T-helper 17 cell (primary cell): Measurements from ENCODE around the gene HBS1L. TPM values are rescaled to one million over a fixed set of nuclear protein-coding genes. Genes with fewer than 3 reads are reported as not detected.

ENCODE experiments used
- ATAC-seq: fragments of 150-1000 bp; cut with Tn5 transposase; 2 replicates; pipeline ENCODE4 v1.10.0; 2021; ENCODE audit warnings: mild to moderate bottlenecking, moderate library complexity
- DNase-seq, 3 donors: peaks; one replicate each; pipeline versions ENCODE4 v3.0.0 to v3.0.0-alpha.2; 2020 to 2021
- H3K9me3 ChIP-seq: one replicate; pipeline ENCODE4 v1.7.0; 2013; ENCODE audit warnings: low read length, mild to moderate bottlenecking; ENCODE audit not compliant: control insufficient read depth, poor library complexity, severe bottlenecking
- H3K27ac Mint-ChIP-seq: one replicate; pipeline ENCODE4 v1.8.0; 2022; ENCODE audit warnings: mild to moderate bottlenecking, moderate library complexity, mixed read lengths
- H3K27me3 Mint-ChIP-seq: one replicate; pipeline ENCODE4 v1.8.0; 2022; ENCODE audit warnings: mixed read lengths
- H3K36me3 Mint-ChIP-seq: one replicate; pipeline ENCODE4 v1.8.0; 2022; ENCODE audit warnings: low read depth, mixed read lengths
- H3K4me1 Mint-ChIP-seq: one replicate; pipeline ENCODE4 v1.8.0; 2022; ENCODE audit warnings: mild to moderate bottlenecking, mixed read lengths
- H3K4me3 Mint-ChIP-seq: one replicate; pipeline ENCODE4 v1.8.0; 2022; ENCODE audit warnings: mild to moderate bottlenecking, moderate library complexity, mixed read lengths
- total RNA-seq, 4 donors: library from RNA in 2 of 4; stranded (reverse) in 2 of 4; gene quantifications; one replicate each; pipeline ENCODE4 v1.2.3 and lab custom pipeline; 2022 to 2026

HBS1L gene
- total RNA-seq, 2 donors from 2014 or later = 72.1 to 94.0 TPM

- H3K9me3 ChIP-seq = no peaks in the 10 kb centered on the region
- no peak overlapping the region for H3K27ac Mint-ChIP-seq
- H3K4me3 Mint-ChIP-seq = no peak overlapping the region
- ATAC-seq (peak; percentile 50), DNase-seq (no peak)
- no peaks in the 10 kb centered on the region for H3K27me3 Mint-ChIP-seq
- H3K4me1 Mint-ChIP-seq = peaks cover under 1% of the 10 kb centered on the region
- H3K36me3 Mint-ChIP-seq = peaks cover 3% of the 10 kb centered on the region
Measured at GRCh38 chr6:135002229-135002844, 52.3 kb downstream of the HBS1L start.

- no peaks in the 10 kb centered on the region for H3K9me3 ChIP-seq
- Mint-ChIP-seq H3K4me1 (no peaks in the 10 kb centered on the region), H3K36me3 (peaks cover 9% of the 10 kb centered on the region), H3K4me3 (no peak overlapping the region), H3K27ac (no peak overlapping the region), H3K27me3 (no peaks in the 10 kb centered on the region)
- no peak for ATAC-seq
- no peak for DNase-seq
Measured at GRCh38 chr6:134999107-134999506, 55.5 kb downstream of the HBS1L start.

GRCh38 chr6:134997133-134997995, 57.3 kb downstream of the HBS1L start:
- ATAC-seq = no peak
- DNase-seq = no peak
- no peaks in the 10 kb centered on the region for H3K9me3 ChIP-seq
- Mint-ChIP-seq H3K27me3 (no peaks in the 10 kb centered on the region), H3K4me3 (no peak overlapping the region), H3K36me3 (peaks cover 9% of the 10 kb centered on the region), H3K4me1 (no peaks in the 10 kb centered on the region), H3K27ac (peak overlapping the region; percentile 16)

- H3K27ac Mint-ChIP-seq = no peak overlapping the region
- no peak overlapping the region for H3K4me3 Mint-ChIP-seq
- no peaks in the 10 kb centered on the region for H3K27me3 Mint-ChIP-seq
- H3K4me1 Mint-ChIP-seq = no peaks in the 10 kb centered on the region
- no peak for DNase-seq
- peaks cover 9% of the 10 kb centered on the region for H3K36me3 Mint-ChIP-seq
- no peaks in the 10 kb centered on the region for H3K9me3 ChIP-seq
- no peak for ATAC-seq
Measured at GRCh38 chr6:134995536-134995935, 59.1 kb downstream of the HBS1L start.

- no peak overlapping the region for H3K4me3 Mint-ChIP-seq
Measured at GRCh38 chr6:134994431-134994830, 60.2 kb downstream of the HBS1L start.

GRCh38 chr6:134992155-134992554, 62.5 kb downstream of the HBS1L start:
- H3K9me3 ChIP-seq = no peaks in the 10 kb centered on the region
- H3K4me1 Mint-ChIP-seq = peaks cover 2% of the 10 kb centered on the region
- no peak overlapping the region for H3K4me3 Mint-ChIP-seq
- no peaks in the 10 kb centered on the region for H3K27me3 Mint-ChIP-seq
- ATAC-seq (no peak), DNase-seq (no peak)
- no peak overlapping the region for H3K27ac Mint-ChIP-seq
- peaks cover 5% of the 10 kb centered on the region for H3K36me3 Mint-ChIP-seq

More at GRCh38 chr6:134994431-134994830, 60.2 kb downstream of the HBS1L start:
- Mint-ChIP-seq H3K27ac (no peak overlapping the region), H3K36me3 (peaks cover 11% of the 10 kb centered on the region), H3K4me1 (peaks cover 2% of the 10 kb centered on the region), H3K27me3 (no peaks in the 10 kb centered on the region)
- no peaks in the 10 kb centered on the region for H3K9me3 ChIP-seq
- DNase-seq (no peak), ATAC-seq (no peak)

GRCh38 chr6:134990262-134990661, 64.4 kb downstream of the HBS1L start:
- DNase-seq (no peak), ATAC-seq (no peak)
- Mint-ChIP-seq H3K4me1 (peaks cover 2% of the 10 kb centered on the region), H3K4me3 (no peak overlapping the region), H3K36me3 (peaks cover 2% of the 10 kb centered on the region), H3K27me3 (no peaks in the 10 kb centered on the region), H3K27ac (peak overlapping the region; percentile 79)
- H3K9me3 ChIP-seq = no peaks in the 10 kb centered on the region

GRCh38 chr6:134984821-134985220, 69.8 kb downstream of the HBS1L start:
- ATAC-seq = no peak
- H3K4me1 Mint-ChIP-seq = peaks cover 20% of the 10 kb centered on the region
- peak overlapping the region; percentile 53 for H3K27ac Mint-ChIP-seq
- H3K27me3 Mint-ChIP-seq = no peaks in the 10 kb centered on the region
- no peak for DNase-seq
- peaks cover 19% of the 10 kb centered on the region for H3K36me3 Mint-ChIP-seq
- H3K9me3 ChIP-seq = no peaks in the 10 kb centered on the region
- H3K4me3 Mint-ChIP-seq = no peak overlapping the region

- no peaks in the 10 kb centered on the region for H3K9me3 ChIP-seq
- Mint-ChIP-seq H3K4me1 (peaks cover 23% of the 10 kb centered on the region), H3K4me3 (peak overlapping the region; percentile 22), H3K36me3 (peaks cover 18% of the 10 kb centered on the region), H3K27ac (peak overlapping the region; percentile 1), H3K27me3 (no peaks in the 10 kb centered on the region)
- ATAC-seq (no peak), DNase-seq (no peak)
Measured at GRCh38 chr6:134983823-134984222, 70.8 kb downstream of the HBS1L start.

GRCh38 chr6:134982161-134982560, 72.5 kb downstream of the HBS1L start:
- DNase-seq (no peak), ATAC-seq (no peak)
- no peaks in the 10 kb centered on the region for H3K27me3 Mint-ChIP-seq
- H3K4me3 Mint-ChIP-seq = no peak overlapping the region
- peaks cover 22% of the 10 kb centered on the region for H3K36me3 Mint-ChIP-seq
- peaks cover 23% of the 10 kb centered on the region for H3K4me1 Mint-ChIP-seq
- H3K9me3 ChIP-seq = no peaks in the 10 kb centered on the region
- no peak overlapping the region for H3K27ac Mint-ChIP-seq

GRCh38 chr6:134980846-134981245, 73.8 kb downstream of the HBS1L start:
- no peak overlapping the region for H3K4me3 Mint-ChIP-seq
- DNase-seq (no peak), ATAC-seq (no peak)
- H3K36me3 Mint-ChIP-seq = peaks cover 26% of the 10 kb centered on the region
- H3K27me3 Mint-ChIP-seq = no peaks in the 10 kb centered on the region
- H3K27ac Mint-ChIP-seq = no peak overlapping the region
- no peaks in the 10 kb centered on the region for H3K9me3 ChIP-seq
- peaks cover 23% of the 10 kb centered on the region for H3K4me1 Mint-ChIP-seq

- no peaks in the 10 kb centered on the region for H3K9me3 ChIP-seq
- DNase-seq = no peak
- Mint-ChIP-seq H3K4me3 (no peak overlapping the region), H3K27me3 (no peaks in the 10 kb centered on the region), H3K4me1 (peaks cover 21% of the 10 kb centered on the region), H3K36me3 (peaks cover 34% of the 10 kb centered on the region), H3K27ac (peak overlapping the region; percentile 19)
- no peak for ATAC-seq
Measured at GRCh38 chr6:134979142-134979541, 75.5 kb downstream of the HBS1L start.

GRCh38 chr6:134974370-134974769, 80.3 kb downstream of the HBS1L start:
- ATAC-seq (no peak), DNase-seq (no peak)
- Mint-ChIP-seq H3K4me1 (peaks cover 7% of the 10 kb centered on the region), H3K4me3 (no peak overlapping the region), H3K36me3 (peaks cover 32% of the 10 kb centered on the region), H3K27me3 (no peaks in the 10 kb centered on the region), H3K27ac (no peak overlapping the region)
- H3K9me3 ChIP-seq = no peaks in the 10 kb centered on the region
